Activated T-cell treated with anti-CD3 and anti-CD28 coated beads for 48 hours (primary cell): ENCODE measurements around the gene SIX1.

Source experiments
- DNase-seq: peaks from one replicate; pipeline ENCODE4 v3.0.0-alpha.2; 2020; ENCODE audit warnings: low read depth

SIX1 gene

GRCh38 chr14:60641742-60642269, 7.5 kb downstream of the SIX1 start:
- no peak for DNase-seq

- no peak for DNase-seq
Observed at GRCh38 chr14:60640859-60641741, 8.2 kb downstream of the SIX1 start.

- DNase-seq, result no peak
Observed at GRCh38 chr14:60639674-60640073, 9.6 kb downstream of the SIX1 start.

- no peak for DNase-seq
Observed at GRCh38 chr14:60637479-60638315, 11.6 kb downstream of the SIX1 start.

GRCh38 chr14:60636879-60637478, 12.3 kb downstream of the SIX1 start:
- DNase-seq, result no peak

GRCh38 chr14:60634153-60634552, 15.1 kb downstream of the SIX1 start:
- no peak for DNase-seq

- no peak for DNase-seq
Observed at GRCh38 chr14:60632777-60633176, 16.5 kb downstream of the SIX1 start.

- no peak for DNase-seq
Observed at GRCh38 chr14:60632257-60632656, 17.0 kb downstream of the SIX1 start.

- DNase-seq, result no peak
Observed at GRCh38 chr14:60631842-60632241, 17.4 kb downstream of the SIX1 start.

GRCh38 chr14:60630129-60630528, 19.1 kb downstream of the SIX1 start:
- no peak for DNase-seq

GRCh38 chr14:60628892-60629291, 20.4 kb downstream of the SIX1 start:
- DNase-seq, result no peak

GRCh38 chr14:60622917-60623257, 26.4 kb downstream of the SIX1 start:
- no peak for DNase-seq

GRCh38 chr14:60622210-60622916, 26.9 kb downstream of the SIX1 start:
- DNase-seq, result no peak

GRCh38 chr14:60621386-60621785, 27.9 kb downstream of the SIX1 start:
- no peak for DNase-seq

GRCh38 chr14:60618241-60618640, 31.0 kb downstream of the SIX1 start:
- DNase-seq, result no peak

GRCh38 chr14:60616461-60616959, 32.8 kb downstream of the SIX1 start:
- DNase-seq, result no peak

GRCh38 chr14:60602291-60602690, 47.0 kb downstream of the SIX1 start:
- no peak for DNase-seq

GRCh38 chr14:60599727-60600126, 49.5 kb downstream of the SIX1 start:
- DNase-seq, result no peak

GRCh38 chr14:60596139-60596538, 53.1 kb downstream of the SIX1 start:
- no peak for DNase-seq

GRCh38 chr14:60594062-60594461, 55.2 kb downstream of the SIX1 start:
- no peak for DNase-seq
